Regular cardiac myocyte (primary cell): ENCODE data around the gene ABHD10. TPM values are rescaled to one million over a fixed set of nuclear protein-coding genes. Genes with fewer than 3 reads are reported as not detected.

Experiments used
- total RNA-seq: library from RNA; depleted of rRNA; stranded (reverse); fragments of >200 nt; gene quantifications from 2 replicates; pipeline ENCODE4 v1.2.3, GENCODE V29; 2014

ABHD10 gene
- total RNA-seq = 43.1 and 53.3 TPM in 2 replicates

DNA sequence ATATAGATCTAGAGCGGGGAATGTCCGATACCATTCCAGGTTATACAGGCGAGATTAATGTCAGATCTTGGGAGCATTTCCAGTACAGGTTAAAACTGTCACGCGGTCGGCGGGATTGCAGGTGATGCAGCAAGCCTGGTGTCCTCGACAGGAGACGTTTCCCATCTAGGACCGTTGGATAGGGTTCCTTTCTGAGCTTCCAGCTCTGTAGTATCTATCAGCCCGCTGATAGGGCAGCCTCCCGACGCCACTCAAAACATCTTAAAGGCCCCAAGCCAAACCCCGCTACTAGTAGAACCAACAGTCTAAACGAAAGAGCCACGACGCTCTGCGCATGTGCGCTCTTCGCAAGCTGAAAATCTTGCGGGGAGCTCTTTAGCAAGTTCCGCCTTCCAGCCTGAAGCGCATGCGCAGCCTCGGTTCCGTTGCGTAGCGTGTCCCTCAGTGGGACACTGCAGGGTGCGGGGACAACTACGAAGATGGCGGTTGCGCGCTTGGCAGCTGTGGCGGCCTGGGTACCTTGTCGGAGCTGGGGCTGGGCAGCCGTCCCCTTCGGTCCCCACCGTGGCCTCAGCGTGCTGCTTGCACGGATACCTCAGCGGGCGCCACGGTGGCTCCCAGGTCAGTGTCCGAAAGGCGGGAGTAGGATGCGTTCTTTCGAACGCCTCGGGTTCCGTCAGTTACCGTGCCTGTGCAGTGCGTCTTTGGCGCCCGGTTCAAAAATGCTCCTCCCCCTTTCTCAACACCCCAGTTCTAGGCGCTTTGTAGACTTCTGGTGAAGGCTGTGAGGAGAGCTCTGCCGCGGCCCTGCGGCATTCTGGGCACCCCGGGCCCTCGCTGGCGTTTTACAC lies at the start of gene ABHD10:
Gene ABHD10, plus strand, starts transcription at position 444 of the 851 bp plus-strand sequence. Its CDS starts 36 bp downstream, at position 480.

DNA sequence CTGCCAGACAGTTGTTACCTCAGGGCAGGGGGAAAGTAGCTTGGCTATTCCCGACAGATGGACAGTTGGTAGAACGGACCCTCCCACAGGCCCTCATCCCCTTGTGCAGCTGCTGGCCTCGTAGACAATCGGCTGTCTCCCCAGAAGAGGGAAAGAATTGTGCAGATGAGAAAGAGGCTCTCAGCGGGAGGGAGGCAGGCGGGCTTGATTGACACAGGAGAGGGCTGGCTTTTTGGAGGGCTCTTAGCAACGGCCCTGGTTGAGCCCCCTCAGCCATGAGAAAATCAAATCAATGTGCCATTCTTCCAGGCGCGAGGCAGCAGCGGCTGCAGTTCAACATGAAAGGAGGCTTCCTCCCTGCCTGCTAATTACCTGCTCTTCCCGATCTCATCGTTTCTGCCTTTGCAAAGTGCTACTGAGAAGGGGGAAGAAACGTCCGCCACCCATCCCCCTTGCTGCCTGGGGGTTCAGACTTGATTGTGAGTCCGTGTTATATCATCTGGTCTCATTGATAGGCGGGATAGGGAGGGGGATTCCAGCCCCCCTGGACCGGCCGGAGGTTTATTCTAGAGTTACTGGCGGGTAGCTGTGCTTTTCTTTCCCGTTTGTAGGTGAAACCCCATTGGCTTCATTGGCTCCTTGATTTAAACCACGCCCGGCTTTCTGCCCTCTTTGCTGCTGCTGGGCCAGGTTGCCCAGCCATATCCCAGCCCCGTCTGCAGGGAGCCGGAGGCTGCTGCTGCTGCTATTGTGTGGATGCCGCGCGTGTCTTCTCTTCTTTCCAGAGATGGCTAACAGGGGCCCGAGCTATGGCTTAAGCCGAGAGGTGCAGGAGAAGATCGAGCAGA lies 20.0 kb downstream of the ABHD10 start, which contains the start of gene TAGLN3:
Gene TAGLN3, plus strand, starts transcription at position 287 of the 848 bp plus-strand sequence. Its CDS starts 501 bp downstream, at position 788.

DNA sequence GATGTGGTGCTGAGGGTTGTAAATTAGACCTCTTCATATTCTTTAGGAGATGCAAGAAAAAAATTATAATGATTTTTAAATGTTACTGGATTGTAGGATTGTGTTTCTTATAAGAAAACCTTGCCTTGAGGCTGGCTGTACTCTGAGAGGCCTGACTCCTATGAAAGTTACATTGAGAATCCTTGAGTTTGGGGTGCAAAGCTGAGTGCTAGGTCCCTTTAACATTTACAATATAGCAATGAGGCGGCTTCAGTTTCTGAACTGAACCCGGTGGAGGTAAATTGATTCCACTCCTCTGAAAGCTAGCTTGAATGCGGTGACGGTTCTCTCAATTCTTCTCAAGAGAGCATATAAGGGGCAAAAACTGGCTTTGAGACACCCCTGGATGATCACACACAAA lies 55.6 kb downstream of the ABHD10 start, which contains the start of gene TMPRSS7:
Gene TMPRSS7, plus strand, starts transcription at position 301 of the 400 bp plus-strand sequence. CDS start 110 bp downstream, outside the sequence.

Other genes with a start within 250 kb of the ABHD10 start
- gene PHLDB2, start 119.8 kb upstream of the ABHD10 start, total RNA-seq = 61.3 and 83.2 TPM in 2 replicates
- gene TAGLN3, start 19.9 kb downstream of the ABHD10 start, total RNA-seq = 0.85 and 8.6 TPM in 2 replicates
- gene TMPRSS7, start 55.7 kb downstream of the ABHD10 start, total RNA-seq = not detected in 2 replicates
- gene C3orf52, start 107.4 kb downstream of the ABHD10 start, total RNA-seq = 7.9 and 9.3 TPM in 2 replicates
- not detected in 2 replicates for gene GCSAM, start 154.2 kb downstream of the ABHD10 start, total RNA-seq